Stomach (tissue), 4 donors: Measurements from ENCODE around the gene MRPS17.

ENCODE experiments used
- POLR2A ChIP-seq, 4 donors: fragments of 450-650 bp; IDR thresholded peaks; one replicate each; pipeline ENCODE4 v1.6.1; 2016; ENCODE audit warnings: antibody characterized with exemption in 4 of 4, control low read depth in 2 of 4, mild to moderate bottlenecking in 1 of 4, moderate library complexity in 1 of 4
- POLR2AphosphoS5 ChIP-seq, 3 donors: sonication (generic); formaldehyde crosslinking; IDR thresholded peaks; one replicate each; pipeline ENCODE4 v1.6.1; 2016; ENCODE audit warnings: antibody characterized with exemption in 3 of 3
- TF ChIP-seq, protein P1 (sequence below), 7 experiments: fragments of 450-650 bp in 4 of 7; fragments of 200-600 bp in 3 of 7; sonication (generic) in 3 of 7; IDR thresholded peaks; one replicate each; pipeline ENCODE4 v1.5.1; 2016 to 2019; ENCODE audit warnings: antibody characterized with exemption in 7 of 7, control low read depth in 2 of 7, mild to moderate bottlenecking in 1 of 7

DNA sequence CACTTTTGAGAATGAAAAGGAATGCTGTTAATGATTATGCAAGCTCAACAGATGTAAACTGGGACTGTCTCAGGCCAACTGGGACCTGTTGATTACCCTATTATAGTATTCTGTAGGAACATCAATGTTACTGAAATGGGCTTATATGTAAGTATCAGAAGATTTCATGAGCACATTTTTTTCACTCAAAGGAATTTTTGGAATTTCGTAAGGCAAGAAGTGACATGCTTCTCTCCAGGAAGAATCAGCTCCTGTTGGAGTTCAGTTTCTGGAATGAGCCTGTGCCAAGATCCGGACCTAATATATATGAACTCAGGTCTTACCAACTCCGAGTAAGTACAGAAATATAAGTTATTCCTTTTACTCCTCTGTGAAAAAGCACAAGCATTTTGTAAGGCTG is 31.9 kb downstream of the MRPS17 start:
- TF ChIP-seq, protein P1, sequence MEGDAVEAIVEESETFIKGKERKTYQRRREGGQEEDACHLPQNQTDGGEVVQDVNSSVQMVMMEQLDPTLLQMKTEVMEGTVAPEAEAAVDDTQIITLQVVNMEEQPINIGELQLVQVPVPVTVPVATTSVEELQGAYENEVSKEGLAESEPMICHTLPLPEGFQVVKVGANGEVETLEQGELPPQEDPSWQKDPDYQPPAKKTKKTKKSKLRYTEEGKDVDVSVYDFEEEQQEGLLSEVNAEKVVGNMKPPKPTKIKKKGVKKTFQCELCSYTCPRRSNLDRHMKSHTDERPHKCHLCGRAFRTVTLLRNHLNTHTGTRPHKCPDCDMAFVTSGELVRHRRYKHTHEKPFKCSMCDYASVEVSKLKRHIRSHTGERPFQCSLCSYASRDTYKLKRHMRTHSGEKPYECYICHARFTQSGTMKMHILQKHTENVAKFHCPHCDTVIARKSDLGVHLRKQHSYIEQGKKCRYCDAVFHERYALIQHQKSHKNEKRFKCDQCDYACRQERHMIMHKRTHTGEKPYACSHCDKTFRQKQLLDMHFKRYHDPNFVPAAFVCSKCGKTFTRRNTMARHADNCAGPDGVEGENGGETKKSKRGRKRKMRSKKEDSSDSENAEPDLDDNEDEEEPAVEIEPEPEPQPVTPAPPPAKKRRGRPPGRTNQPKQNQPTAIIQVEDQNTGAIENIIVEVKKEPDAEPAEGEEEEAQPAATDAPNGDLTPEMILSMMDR (IDR thresholded peaks at IDR 0.05): no peak
- no peak for TF ChIP-seq POLR2A (IDR thresholded peaks at IDR 0.05)
- no peak for TF ChIP-seq POLR2AphosphoS5 (IDR thresholded peaks at IDR 0.05)
